Smooth muscle cell (in vitro differentiated cells): ENCODE data around the gene NPAS3. TPM values are rescaled to one million over a fixed set of nuclear protein-coding genes. Genes with fewer than 3 reads are reported as not detected.

Source experiments
- DNase-seq: peaks from one replicate; lab custom pipeline; 2025; ENCODE audit not compliant: unreplicated experiment; lab: John Stamatoyannopoulos, UW
- H2AFZ ChIP-seq: fragments of 200-600 bp; sonication (generic); 2 replicates; pipeline ENCODE4 v1.6.0; 2016; ENCODE audit warnings: antibody characterized with exemption, low read depth, mild to moderate bottlenecking
- H3F3A ChIP-seq: fragments of 200-600 bp; sonication (generic); 2 replicates; pipeline ENCODE4 v1.6.0; 2017; ENCODE audit warnings: antibody characterized with exemption, low read depth
- H3K27ac ChIP-seq: fragments of 200-600 bp; sonication (generic); 2 replicates; pipeline ENCODE4 v1.5.1; 2016; ENCODE audit warnings: low read depth, mild to moderate bottlenecking
- H3K27me3 ChIP-seq: fragments of 200-600 bp; sonication (generic); 2 replicates; pipeline ENCODE4 v1.6.1; 2016; ENCODE audit warnings: low read depth, mild to moderate bottlenecking
- H3K36me3 ChIP-seq: fragments of 200-600 bp; sonication (generic); 2 replicates; pipeline ENCODE4 v1.5.1; 2016; ENCODE audit warnings: low read depth
- H3K4me1 ChIP-seq: fragments of 200-600 bp; sonication (generic); 2 replicates; pipeline ENCODE4 v1.5.1; 2016; ENCODE audit warnings: low read depth
- H3K4me2 ChIP-seq: fragments of 200-600 bp; sonication (generic); 2 replicates; pipeline ENCODE4 v1.6.0; 2016; ENCODE audit warnings: mild to moderate bottlenecking
- H3K4me3 ChIP-seq: fragments of 200-600 bp; sonication (generic); 2 replicates; pipeline ENCODE4 v1.5.1; 2016; ENCODE audit warnings: mild to moderate bottlenecking
- H3K79me2 ChIP-seq: fragments of 200-600 bp; sonication (generic); 2 replicates; pipeline ENCODE4 v1.6.0; 2016; ENCODE audit warnings: low read depth, mild to moderate bottlenecking
- H3K9ac ChIP-seq: fragments of 200-600 bp; sonication (generic); 2 replicates; pipeline ENCODE4 v1.6.0; 2016; ENCODE audit warnings: low read depth
- H3K9me3 ChIP-seq: fragments of 200-600 bp; sonication (generic); replicated peaks from 2 replicates; pipeline ENCODE4 v1.5.1; 2016; ENCODE audit warnings: low read depth
- H4K20me1 ChIP-seq: fragments of 200-600 bp; sonication (generic); 2 replicates; pipeline ENCODE4 v1.6.0; 2016; ENCODE audit warnings: low read depth
- WGBS: methylation state at CpG from one replicate; pipeline ENCODE4 v1.1.7; 2016; ENCODE audit warnings: low lambda C conversion rate; 5-methylcytosine and 5-hydroxymethylcytosine counted together
- polyA plus RNA-seq: library from polyadenylated mRNA; unstranded; fragments of >200 nt; fragmentation: Nextera tagmentation; extraction: Ambion mirVana; gene quantifications from 2 replicates; pipeline ENCODE4 v1.2.1, GENCODE V29; 2016
- total RNA-seq: library from RNA; depleted of rRNA; stranded (reverse); fragments of >200 nt; gene quantifications from 2 replicates; pipeline ENCODE4 v1.2.3, GENCODE V29; 2014
- TF ChIP-seq, protein P1 (sequence below): fragments of 200-600 bp; sonication (generic); IDR thresholded peaks from 2 replicates; pipeline ENCODE4 v1.5.1; 2017; ENCODE audit warnings: borderline replicate concordance, mild to moderate bottlenecking, antibody characterized with exemption; ENCODE audit not compliant: insufficient read depth, poor library complexity, severe bottlenecking

The NPAS3 gene
- total and polyA plus RNA-seq, 2 experiments from 2014 or later = 0.79 to 2.0 TPM

DNA sequence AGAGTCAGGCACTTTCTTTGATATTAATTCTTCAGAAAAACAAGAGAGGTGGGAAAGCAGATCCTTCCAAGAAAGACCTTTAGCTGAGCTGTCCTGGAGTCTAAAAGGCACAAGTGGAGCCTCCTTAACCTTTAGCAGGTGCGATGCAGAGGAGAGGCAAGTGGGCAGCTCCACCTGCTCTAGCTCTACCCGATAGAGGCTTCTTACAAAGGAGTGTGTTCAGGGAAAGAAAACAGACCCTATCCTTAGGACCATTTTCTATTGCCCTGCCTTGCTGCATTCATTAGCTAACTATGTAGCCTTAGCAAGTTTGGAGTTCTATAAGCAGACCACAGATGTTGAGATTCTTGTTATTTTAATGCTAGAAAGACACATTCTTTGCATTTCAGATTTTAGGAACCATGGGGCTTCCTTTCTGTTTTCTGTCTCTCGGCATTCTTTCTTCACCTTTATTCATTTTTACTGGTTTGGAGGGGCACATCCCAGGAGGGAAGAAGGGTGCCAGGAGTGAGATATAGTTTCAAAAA is 797.7 kb downstream of the NPAS3 start:
- Histone ChIP-seq H3K79me2 (no peaks in the 10 kb centered on the region), H4K20me1 (no peaks in the 10 kb centered on the region), H3K9me3 (no peaks in the 10 kb centered on the region), H3K4me1 (peaks cover 12% of the 10 kb centered on the region), H3K9ac (no peak overlapping the region), H3K27ac (peak overlapping the region; percentile 54), H3K36me3 (no peaks in the 10 kb centered on the region), H2AFZ (peak overlapping the region; percentile 31), H3K4me2 (no peak overlapping the region), H3K27me3 (no peaks in the 10 kb centered on the region), H3F3A (peaks cover 6% of the 10 kb centered on the region), H3K4me3 (no peak overlapping the region)
- TF ChIP-seq, protein P1, sequence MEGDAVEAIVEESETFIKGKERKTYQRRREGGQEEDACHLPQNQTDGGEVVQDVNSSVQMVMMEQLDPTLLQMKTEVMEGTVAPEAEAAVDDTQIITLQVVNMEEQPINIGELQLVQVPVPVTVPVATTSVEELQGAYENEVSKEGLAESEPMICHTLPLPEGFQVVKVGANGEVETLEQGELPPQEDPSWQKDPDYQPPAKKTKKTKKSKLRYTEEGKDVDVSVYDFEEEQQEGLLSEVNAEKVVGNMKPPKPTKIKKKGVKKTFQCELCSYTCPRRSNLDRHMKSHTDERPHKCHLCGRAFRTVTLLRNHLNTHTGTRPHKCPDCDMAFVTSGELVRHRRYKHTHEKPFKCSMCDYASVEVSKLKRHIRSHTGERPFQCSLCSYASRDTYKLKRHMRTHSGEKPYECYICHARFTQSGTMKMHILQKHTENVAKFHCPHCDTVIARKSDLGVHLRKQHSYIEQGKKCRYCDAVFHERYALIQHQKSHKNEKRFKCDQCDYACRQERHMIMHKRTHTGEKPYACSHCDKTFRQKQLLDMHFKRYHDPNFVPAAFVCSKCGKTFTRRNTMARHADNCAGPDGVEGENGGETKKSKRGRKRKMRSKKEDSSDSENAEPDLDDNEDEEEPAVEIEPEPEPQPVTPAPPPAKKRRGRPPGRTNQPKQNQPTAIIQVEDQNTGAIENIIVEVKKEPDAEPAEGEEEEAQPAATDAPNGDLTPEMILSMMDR = no peak
- DNase-seq = no peak
- 88% methylated on average over 3 of the region's 3 CpGs for WGBS

DNA sequence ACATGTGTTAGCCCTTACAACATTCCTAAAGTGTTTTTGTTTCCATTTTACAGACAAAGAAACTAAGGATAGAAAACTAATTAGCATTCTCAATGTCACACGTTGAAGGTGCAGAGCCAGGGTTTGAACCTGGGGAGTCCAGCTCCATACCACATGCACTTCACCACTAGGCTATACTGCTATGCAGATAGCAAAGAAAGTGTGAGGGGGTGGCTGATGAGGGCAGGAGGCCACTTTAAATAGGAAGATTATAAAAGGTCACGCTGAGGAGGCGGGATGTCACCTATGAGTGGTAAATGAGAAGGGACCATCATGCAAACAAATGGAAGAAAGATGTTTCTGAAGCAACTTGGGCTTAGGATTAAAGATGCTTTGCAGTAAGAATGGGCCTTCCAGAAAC is 798.3 kb downstream of the NPAS3 start:
- DNase-seq = no peak
- Histone ChIP-seq H3K9ac (no peak overlapping the region), H4K20me1 (no peaks in the 10 kb centered on the region), H3K4me3 (no peak overlapping the region), H3K4me1 (peaks cover 12% of the 10 kb centered on the region), H3K79me2 (no peaks in the 10 kb centered on the region), H3F3A (peaks cover 6% of the 10 kb centered on the region), H2AFZ (no peak overlapping the region), H3K9me3 (no peaks in the 10 kb centered on the region), H3K27ac (peak overlapping the region; percentile 54), H3K27me3 (no peaks in the 10 kb centered on the region), H3K36me3 (no peaks in the 10 kb centered on the region), H3K4me2 (peak overlapping the region; percentile 44)
- 85% methylated on average over 3 of the region's 3 CpGs for WGBS
- TF ChIP-seq, protein P1 = no peak

DNA sequence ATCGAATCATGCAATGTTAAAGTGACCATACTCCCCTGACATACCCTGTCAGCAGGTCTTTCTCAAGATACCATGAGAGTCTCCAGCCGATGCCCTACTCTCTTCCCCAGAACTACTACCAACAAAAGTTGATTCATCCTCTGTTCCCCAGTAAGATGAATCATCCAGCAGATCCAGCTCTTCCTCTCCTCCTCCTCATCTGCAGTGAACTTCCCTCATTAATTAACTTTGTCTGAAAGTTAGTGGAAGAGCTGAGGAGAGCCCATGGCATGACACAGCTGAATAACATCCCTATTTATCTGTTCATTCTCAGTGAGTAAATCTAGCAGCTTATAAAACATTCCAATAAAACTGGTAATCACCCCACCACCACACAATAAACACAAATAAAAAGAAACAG is 798.8 kb downstream of the NPAS3 start:
- DNase-seq = no peak

More for the DNA sequence above, 798.8 kb downstream of the NPAS3 start:
- Histone ChIP-seq H3K36me3 (no peaks in the 10 kb centered on the region), H3K27me3 (no peaks in the 10 kb centered on the region), H4K20me1 (no peaks in the 10 kb centered on the region), H3K4me2 (peak overlapping the region; percentile 44), H2AFZ (no peak overlapping the region), H3K79me2 (no peaks in the 10 kb centered on the region), H3K9ac (peak overlapping the region; percentile 39), H3K9me3 (no peaks in the 10 kb centered on the region), H3K4me1 (peaks cover 12% of the 10 kb centered on the region), H3K4me3 (no peak overlapping the region), H3K27ac (peak overlapping the region; percentile 75), H3F3A (peaks cover 6% of the 10 kb centered on the region)
- TF ChIP-seq, protein P1 = no peak
- WGBS = 16% methylated on average over 2 of the region's 2 CpGs
